ENCODE data around the gene NAB1. TPM values are rescaled to one million over a fixed set of nuclear protein-coding genes. Genes with fewer than 3 reads are reported as not detected.

NAB1 gene
- total RNA-seq, 4 donors from 2014 or later, result 50.7 to 83.5 (median 58.5) TPM

DNA sequence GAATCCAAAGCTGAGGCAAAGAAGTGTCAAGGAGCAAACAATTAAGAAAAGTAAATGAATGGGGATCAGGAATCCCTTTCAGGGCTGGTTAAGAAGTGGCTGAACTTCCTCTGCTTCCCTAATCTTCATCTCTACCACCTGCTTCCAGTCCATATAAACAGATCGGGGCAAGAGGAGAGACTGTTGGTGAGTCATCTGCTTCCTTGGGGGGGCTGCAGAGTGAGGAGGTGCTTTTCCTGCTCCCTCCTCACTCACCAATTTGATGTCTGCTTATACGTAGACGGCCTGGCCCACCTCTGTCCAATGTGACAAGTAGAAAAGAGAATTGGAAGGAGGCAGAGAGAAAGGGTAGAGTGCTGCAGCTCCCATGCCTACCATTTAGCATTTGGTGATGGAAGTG is 68.4 kb downstream of the NAB1 start:
- TF ChIP-seq, protein P1, sequence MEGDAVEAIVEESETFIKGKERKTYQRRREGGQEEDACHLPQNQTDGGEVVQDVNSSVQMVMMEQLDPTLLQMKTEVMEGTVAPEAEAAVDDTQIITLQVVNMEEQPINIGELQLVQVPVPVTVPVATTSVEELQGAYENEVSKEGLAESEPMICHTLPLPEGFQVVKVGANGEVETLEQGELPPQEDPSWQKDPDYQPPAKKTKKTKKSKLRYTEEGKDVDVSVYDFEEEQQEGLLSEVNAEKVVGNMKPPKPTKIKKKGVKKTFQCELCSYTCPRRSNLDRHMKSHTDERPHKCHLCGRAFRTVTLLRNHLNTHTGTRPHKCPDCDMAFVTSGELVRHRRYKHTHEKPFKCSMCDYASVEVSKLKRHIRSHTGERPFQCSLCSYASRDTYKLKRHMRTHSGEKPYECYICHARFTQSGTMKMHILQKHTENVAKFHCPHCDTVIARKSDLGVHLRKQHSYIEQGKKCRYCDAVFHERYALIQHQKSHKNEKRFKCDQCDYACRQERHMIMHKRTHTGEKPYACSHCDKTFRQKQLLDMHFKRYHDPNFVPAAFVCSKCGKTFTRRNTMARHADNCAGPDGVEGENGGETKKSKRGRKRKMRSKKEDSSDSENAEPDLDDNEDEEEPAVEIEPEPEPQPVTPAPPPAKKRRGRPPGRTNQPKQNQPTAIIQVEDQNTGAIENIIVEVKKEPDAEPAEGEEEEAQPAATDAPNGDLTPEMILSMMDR (IDR thresholded peaks at IDR 0.05), result no peak
- DNase-seq (ENCODE audit: low spot score) (no peak), ATAC-seq (ENCODE audit: low FRiP score) (no peak)

- no peak for DNase-seq (ENCODE audit: low spot score)
- no peak for ATAC-seq (ENCODE audit: low FRiP score)
- TF ChIP-seq, protein P1 (IDR thresholded peaks at IDR 0.05), result no peak
These were observed 69.1 kb downstream of the NAB1 start for GRCh38 chr2:190717764-190718651.

DNA sequence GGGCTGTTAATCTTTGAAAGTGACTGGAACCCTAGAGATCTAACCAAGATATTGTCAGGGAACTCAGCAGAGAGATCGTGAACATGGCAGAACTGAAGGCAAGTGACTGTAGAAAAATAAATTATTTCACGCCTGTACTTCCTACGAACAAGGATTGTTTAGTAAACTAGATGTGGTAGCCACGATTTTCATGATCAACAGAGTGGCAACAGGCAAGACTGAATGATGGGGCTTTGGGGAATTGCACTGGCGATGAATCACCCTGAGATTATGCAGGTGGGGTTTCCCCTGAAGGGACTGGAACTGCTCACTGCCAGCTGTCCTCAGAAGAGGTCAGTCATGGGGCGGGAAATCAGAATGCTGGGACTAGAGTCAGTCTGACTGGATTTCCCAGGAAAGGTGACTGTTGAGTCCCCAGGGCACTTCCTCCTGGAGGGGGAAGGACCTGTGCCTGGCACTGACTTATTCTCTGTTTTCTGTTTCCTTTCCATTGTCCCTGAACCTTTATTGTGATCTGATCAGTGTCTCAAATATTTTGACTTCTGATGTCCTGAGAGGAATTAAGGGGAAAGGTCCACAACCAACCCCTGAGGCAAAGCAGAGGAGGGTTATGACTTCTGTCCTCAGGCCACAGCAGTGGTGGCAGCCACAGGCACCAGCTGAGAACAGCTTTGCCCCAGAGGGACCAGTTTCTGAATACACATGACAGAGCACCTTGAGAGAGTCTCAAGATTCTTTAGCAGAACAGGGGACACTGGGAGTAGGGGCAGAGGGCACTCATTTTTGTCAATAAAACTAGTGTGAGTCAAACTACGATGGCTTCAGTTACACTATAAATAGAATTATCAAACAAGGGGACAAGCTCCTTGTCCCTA is 70.0 kb downstream of the NAB1 start:
- TF ChIP-seq, protein P1 (IDR thresholded peaks at IDR 0.05), result no peak
- peak; percentile 77 for ATAC-seq (ENCODE audit: low FRiP score)
- no peak for DNase-seq (ENCODE audit: low spot score)

- DNase-seq (ENCODE audit: low spot score) (no peak), ATAC-seq (ENCODE audit: low FRiP score) (no peak)
- TF ChIP-seq, protein P1 (IDR thresholded peaks at IDR 0.05), result no peak
These were observed 71.4 kb downstream of the NAB1 start for GRCh38 chr2:190720276-190720675.

DNA sequence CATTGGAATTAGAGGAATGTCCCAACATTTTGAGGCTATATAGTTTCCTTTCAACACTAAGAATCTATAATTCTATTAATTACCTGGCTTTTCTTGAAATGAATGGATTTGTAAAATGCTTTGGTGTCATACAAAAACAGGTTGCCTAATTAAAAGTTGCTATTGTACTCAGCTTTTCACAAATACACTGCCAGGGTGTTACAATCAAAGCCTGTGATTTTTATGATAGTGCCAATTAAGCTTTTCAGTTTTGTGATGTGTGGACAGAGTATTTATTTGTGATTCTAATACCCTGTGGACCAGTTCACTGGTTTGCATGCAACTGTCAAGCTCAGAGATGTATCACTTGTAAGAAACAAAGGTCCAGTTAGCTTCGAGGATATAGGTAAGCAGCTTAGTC is 71.8 kb downstream of the NAB1 start:
- ATAC-seq (ENCODE audit: low FRiP score), result no peak
- TF ChIP-seq, protein P1 (IDR thresholded peaks at IDR 0.05), result no peak
- no peak for DNase-seq (ENCODE audit: low spot score)

DNA sequence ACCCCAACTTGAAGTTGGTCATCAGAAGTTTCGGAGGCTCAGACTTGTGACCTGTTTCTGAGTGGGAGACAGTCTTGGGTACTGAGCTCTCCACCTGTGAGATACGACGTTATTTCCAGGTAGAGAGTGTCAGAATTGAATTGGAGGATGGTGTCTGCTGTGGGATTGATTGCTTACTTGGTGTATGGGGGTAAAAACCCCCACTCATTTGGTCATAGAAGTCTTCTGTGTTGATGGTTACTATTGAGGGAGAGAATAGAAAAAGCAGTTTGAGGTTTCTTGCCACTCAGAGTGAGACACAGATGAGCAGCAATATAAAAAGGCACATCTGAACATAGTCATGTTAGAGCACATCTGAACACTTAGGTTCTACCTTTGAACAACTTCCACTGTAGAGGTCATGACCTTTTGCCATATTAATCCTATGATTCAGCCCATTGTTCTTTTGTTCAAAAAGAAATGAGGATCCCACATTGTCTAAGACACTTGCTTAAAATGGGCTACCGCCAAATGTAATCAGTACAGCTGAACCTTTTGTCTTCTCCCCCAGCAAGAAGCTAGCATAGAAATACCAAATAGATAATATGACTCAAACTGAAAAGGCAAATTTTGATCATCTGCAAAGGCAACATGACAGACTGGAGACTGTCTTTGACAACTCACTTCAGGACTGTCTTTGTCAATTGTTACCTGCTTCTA is 73.3 kb downstream of the NAB1 start:
- DNase-seq (ENCODE audit: low spot score), result no peak
- TF ChIP-seq, protein P1 (IDR thresholded peaks at IDR 0.05), result no peak
- no peak for ATAC-seq (ENCODE audit: low FRiP score)

Measured in omental fat pad (tissue), 4 donors.